Activated CD8-positive, alpha-beta memory T cell treated with anti-CD3 and anti-CD28 coated beads for 24 hours (primary cell): ENCODE results near the gene SNED1.
A peak's percentile ranks its signal among the peaks of the same experiment; 100 is the strongest.

Experiments
- DNase-seq: peaks from one replicate; pipeline ENCODE4 v3.0.0-alpha.2; 2020

SNED1 gene

DNA sequence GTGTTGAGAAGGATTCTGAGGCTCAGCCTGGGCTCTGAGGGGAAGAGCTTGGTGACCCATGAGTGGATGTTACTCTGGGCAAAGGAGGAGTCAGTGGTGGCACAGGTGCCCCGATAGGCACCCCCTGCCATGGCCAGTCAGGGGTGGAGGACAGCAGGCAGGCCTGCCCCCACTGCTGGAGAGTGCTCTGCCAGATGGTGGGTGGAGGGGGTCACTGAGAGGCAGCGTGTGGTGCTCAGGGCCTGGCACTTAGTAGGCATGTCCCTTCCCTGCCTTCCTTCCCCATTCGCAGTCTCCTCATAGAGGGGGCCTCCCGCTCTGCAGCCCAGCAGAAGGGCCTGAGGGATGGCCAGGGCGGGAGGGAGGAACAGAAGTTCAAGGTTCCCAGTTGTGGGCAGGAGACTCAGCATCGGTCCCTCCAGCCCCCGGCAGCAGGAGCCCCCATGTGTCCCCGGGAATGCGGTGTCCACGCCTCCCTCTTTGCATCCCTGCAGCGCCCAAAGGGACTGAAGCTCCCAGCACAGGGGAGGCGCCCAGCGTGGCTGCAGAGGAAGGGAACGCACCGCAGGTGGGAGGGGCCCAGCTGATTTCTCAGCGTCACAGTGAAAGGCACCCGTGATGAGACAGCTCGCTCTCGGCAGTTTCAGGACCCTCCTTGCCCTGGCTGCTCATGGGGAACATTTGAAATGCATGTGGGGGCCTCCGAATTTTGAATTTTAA, 5.7 kb upstream of the SNED1 start:
- DNase-seq, result no peak

DNA sequence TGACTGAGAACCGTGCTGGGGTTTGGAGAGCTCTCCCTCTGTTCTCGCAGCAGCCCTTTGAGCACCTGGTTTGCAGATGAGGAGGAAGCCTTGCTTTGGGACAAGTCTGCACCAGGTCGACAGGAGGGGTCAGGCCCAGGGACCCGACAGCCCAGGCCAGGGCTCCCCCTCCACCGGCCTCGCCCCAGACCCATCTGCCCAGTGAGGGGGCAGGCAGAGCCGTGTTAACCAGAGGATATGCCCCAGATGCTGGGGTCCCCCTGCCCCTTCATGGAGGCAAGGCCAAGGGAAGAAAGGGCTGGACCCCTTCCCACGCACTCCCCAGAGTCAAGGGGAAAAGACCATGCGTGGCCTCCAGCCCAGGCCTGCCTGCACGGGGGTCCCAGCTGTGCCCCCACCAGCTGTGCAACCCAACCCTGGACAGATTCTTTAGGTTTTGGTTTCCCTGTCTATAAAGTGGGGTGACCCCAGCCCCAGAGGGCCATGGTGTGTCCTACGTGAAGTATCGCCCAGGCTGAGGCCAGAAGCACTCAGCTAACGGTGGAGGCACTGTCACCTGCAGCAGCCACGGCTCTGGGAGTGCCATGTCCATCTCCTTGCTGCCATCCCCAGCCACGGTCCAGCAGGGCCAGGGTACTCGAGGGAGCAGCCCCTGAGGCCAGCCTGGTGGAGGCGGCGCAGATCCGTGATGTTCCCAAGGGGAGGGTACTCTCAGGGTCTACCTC, 4.8 kb upstream of the SNED1 start:
- no peak for DNase-seq

DNA sequence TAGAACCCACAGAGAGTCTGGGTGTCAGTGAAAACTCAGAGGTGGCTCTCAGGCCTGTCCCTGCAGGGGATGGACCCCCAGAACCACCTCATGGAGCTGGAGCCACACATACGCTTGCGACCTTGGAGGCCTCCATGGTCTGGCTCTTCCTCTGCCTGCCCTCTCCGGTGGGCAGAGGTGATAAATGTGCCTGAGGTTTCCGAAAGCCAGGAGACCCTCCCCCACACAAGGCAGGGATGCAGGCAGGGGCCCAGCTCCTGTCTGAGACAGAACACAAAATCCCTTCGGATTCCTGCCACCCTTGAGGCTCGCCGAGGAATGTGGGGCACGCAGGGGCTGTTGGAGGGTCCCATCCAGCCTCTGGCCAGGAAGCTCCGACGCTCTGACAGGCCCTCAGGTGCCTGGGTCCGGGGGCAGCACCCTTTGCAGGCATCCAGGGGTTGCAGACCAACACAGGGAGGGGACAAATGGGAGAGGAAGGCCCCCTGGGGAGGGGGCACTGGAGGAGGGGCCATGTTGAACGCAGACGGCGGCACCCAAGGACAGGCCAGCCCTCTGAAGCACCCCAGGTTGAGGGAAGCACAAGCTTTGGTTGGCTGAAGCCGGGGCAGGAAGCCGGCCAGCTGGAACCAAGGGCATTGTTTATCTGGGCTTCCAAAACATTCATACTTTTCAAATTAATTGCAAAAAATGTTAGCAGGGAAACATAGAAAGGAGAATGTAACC, 4.1 kb upstream of the SNED1 start:
- DNase-seq, result no peak

DNA sequence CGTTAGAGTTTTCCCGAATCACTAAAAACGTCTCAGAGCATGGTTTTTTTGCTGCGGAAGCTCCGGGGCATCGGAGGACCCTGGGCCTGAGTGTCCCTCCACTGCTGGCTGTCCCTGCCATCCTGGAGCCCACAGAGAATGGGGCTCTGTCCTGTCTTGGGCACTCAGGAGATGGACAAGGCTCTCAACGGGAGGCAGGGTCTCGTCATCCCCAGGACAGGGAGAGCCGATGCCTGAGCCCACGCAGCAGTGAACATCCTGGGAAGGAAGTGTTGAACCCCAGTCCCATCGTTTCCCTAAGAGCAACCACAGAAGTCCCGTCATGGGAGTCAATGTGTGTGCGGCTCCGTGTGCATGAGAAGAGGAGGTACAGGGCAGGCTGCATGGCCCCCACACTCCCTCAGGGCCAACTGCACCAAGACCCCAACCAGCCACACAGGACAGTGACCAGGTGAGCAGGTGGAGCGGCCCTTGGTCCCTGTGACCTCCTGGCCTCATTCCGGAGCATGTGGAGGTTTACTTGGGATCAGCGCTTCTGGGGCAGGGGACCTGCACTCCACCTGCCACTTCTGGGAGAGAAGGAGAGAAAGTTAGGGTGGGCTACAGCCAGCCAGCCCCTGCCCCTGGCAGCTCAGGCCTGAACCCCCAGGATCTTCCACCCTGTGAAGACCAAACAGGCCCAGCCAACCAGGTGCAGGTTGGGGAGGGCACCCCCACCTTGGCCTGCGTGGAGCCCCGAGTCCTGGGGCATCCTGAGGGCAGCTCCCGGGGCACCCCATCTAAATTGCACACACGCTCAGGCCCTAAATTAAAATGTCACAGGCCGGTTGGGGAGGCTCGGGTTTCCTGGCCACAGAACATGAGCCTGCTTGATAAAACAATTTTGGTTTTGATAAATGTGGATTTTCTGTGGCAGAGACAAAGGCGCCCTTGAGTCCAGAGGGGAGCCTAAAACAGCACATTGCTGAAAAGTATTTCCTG, 3.1 kb upstream of the SNED1 start:
- no peak for DNase-seq

DNA sequence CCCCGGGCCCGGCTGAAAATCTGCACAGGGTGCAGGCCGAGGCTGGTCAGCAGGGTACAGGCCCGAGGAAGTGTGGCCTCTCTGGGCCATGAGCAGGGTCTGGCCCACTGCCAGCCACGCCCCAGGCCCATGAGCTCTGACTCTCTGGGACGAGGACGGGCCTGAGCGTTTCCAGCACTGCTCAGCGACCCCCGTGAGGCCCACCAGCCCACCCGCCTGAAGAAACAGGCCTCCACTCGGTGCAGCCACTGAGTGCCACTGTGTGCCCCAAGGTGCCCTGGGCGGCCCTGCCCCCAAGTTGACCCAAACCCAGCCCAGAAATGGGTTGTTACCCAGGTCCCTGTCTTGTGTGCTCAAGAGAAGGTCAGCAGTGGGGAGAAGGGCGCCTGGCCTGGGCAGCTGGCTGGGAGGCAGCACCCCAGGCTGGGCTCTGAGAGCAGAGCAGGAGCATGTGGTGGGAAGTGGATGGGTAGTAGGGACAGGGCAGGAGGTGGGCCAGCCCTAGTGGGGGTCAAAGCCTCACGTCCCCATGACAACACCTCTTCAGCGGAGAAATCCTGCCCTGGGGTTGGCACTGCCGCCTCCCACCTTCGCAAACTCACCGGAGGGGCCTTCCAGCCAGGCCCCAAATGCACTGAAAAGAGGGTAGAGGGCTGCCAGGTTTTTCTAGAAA, 2.1 kb upstream of the SNED1 start:
- no peak for DNase-seq

DNA sequence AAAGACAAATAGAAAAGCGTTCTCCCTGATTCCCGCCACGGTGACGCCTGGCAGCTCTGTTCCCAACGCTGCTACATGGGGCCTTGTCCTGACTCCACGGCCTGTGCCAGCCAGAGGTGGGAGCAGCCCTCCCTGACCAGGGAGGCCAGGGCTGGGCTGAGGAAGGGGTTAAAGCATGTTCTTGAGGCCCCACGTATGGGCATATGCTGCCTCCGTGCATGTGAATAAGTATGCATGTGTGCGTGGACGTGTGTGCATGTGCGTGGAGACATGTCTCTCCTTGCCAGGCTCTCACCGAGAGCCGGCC, 1.6 kb upstream of the SNED1 start:
- no peak for DNase-seq

DNA sequence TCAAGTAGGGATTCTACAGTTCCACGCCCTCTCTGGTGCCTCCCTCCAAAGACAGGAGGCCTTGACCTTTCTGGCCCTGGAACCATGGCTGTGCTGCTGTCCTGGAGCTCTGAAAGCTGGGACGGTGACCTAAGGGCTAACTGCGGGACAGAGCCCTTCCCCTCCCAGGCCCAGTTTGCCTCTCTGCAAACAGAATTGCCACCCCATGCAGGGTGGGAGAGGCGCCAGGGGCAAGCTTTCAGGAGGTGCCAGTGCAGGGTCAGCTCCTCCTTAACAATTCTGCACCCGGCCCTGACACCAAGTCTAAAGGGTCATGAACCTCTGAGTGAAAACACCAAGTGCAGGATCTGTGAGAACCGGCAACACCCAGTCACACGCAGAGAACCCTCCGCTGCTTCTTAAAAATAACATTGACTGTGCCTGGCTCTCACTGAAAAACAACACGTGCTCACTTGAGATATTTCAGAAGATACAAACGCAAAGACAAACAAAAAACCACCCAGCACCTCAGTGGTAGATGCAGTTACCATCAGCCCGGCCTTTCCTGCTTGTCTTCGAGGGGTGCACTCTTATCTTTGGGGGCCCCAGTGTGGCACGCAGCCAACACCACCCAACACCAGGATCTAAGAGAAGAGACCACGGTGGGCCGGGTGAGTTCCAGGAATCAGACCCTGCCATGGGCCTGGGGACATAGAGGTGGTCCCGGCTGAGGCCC, 1.1 kb upstream of the SNED1 start:
- DNase-seq, result no peak

DNA sequence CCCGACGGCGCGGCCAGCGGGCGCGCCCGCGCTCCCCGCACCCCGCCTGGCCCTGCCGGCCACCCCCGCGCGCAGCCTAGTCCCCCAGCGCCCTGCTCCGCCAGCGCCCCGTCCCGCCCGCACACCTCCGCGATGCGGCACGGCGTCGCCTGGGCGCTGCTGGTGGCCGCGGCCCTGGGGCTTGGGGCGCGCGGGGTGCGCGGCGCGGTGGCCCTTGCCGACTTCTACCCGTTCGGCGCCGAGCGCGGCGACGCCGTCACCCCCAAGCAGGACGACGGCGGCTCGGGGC, 232 bp downstream of the SNED1 start:
- DNase-seq, result peak; percentile 63

DNA sequence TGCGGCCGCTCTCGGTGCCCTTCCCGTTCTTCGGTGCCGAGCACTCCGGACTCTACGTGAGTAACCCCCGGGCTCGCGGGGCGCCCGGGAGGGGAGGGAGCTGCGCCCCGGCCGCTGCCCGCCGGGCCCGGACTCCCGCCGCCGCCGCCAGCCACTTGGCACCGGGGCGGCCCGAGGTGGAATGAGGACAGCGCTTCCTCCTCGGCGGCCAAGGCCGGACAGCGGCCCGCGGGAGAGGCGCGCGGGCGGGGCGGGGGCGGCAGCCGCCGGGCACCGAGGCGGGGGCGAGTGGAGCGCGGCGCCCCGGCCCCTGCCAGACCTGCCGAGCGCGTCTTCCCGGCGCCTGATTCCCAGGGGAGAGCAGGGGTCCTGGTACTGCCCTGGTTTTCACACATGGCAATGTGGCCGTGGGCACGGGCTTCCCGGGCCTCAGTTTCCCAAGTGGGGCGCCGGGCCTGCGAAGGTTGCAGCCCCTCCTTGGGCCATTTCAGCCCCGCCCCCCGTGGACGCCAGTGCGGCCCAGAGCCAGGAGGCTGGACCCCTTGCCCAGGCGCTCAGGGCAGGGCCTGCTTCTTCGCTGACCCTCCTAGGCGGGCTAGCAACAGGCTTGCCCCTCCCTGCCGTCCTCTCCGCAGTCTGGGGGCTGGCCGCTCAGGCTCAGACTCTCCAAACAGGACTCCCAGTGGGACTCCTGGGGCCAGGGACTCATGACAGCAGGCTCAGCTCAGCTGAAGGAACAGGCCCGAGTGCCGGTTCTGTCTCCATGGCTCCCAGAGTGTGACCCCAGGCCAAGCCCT, 775 bp downstream of the SNED1 start:
- peak; percentile 57 for DNase-seq

DNA sequence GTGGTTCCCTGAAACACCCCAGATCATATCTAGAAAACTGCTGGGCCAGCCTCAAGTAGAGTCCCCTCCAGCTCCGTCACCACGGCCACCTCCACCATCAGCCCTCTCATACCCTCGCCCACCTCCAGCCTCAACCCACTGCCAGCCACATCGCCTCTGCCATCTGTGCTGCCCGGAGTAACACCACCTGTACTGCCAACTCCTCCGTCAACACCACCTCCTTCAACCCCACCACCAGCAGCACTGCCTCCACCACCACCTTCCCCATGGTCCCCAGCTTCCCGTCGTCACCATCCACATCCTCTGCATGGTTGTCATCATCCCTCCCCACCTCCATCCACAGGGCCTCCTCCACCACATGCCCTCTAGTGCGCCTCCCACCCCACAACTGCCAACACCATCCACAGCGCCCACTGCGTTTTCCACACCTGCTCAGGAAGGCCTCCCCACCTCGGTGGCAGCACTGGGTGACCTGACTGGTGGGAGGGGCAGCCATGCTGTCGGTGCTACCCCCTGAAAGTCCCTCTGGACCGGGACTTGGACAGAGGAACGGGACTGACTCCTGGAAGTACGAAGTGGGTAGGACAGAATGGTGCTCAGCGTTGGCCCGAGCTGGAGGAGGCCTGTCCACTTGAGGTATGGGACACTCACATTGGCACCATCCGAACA, 1.6 kb downstream of the SNED1 start:
- DNase-seq, result peak; percentile 54

DNA sequence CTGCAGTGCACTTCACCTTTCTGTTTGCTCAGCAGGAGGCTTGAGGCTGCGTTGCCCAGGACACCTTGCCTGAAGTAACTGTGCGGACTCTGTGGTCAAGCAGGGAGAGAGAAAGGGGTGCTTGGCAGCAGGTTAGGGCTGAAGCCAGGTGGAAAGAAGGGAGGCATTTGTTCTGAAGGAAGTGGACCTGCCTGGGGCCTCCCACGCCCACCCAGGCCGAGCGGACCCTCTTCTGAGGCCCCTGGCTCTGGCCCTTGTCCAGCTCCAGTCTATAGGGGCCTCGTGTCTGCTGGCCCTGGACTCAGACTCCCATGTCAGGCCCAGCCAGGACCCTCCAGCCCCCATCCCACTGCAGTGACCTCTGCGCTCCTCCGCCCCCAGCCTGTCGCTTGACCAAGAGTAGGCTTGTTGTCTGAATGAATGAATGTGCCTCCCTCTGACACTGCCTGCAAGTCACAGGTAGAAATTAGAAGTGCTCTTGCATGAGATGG, 2.5 kb downstream of the SNED1 start:
- peak; percentile 42 for DNase-seq

DNA sequence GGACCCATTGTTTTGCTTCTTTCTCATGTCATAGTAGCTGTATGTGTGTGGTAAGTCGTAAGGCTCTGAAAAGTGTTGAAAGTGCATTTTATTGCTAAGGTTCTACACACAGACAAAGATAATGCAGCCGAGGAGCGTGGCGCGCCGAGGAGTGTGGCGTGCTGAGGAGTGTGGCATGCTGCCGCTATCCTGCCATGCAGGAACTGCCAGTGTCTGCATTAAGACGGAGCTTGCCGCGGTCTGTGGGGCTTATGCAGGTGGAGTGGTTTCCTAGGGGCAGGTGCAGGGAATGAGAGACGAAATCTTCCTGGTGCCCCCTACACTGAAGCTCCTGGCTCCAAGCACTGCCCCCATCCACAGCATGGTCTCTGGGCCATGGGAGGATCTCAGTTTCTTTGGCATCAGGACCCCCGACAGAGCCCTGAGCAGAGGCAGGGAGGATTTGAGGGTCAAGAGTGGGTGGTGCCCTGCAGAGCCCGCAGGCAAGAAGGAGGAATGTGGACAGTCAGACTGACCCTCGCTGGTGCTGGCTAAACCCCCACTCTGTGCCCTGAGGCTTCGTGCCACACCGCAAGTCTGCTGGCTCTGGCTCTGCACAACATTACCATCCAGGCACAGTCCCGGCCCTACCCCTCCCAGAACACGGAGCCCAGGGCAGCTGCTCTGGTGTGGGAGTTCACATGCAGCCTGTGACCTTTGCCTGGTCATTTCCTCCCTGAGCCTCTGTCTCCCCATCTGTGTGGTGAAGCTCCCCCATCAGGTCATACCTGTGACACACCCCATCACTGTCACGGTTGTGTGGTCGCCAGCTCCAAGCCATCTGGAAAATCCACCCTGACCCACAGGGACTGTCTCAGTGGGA, 3.2 kb downstream of the SNED1 start:
- peak; percentile 55 for DNase-seq

DNA sequence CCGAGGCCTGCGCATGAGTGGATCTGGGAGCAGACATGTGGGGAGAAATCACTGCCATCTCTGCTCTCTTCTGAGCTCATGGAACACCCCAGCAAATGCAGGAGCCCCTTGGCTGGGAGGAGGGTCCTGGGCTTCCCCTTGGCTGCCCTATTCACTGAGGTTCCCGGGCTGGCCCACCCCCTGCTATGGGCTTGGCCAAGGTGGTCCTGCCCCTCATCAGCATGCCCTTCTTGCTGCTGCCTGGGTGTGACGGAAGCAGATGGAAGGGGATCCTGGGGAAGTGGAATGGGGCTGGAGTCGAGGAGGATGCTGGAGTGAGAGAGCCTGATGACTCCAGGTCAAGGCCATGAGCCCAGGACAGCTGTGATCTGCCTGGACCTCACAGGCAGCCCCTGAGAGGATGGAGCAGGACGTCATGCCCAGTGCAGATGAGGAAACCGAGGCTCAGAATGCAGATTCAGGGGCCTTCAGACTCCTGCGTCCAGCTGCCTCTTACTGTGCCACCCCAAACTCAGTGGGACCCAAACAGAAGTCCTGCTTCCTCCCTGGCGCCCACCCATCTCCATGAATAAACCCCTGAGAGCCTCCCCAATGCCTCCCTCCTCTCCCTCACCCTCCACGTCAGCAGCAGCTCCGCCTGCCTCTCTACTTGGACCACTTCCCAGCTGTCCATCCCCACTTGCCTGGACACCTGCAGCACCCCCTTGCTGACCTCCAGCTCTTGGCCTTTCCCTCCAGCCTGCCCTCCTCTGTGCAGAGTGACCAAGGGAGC, 4.0 kb downstream of the SNED1 start:
- DNase-seq, result peak; percentile 46

DNA sequence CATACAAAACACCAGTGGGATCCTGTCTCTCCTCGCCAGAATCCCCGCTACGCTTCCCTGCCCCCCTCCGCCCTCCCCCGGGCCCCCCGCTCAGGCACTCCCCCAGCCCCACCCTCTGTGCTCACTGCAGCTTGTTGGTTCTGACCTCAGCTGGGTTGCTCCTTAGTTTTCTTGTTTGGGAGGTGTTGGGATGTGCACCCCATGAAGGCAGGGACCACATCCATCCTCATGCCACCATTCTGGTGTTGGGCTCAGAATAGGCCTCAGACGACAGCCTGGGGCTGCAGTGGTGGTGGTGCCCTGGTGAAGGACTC, 4.6 kb downstream of the SNED1 start:
- no peak for DNase-seq

DNA sequence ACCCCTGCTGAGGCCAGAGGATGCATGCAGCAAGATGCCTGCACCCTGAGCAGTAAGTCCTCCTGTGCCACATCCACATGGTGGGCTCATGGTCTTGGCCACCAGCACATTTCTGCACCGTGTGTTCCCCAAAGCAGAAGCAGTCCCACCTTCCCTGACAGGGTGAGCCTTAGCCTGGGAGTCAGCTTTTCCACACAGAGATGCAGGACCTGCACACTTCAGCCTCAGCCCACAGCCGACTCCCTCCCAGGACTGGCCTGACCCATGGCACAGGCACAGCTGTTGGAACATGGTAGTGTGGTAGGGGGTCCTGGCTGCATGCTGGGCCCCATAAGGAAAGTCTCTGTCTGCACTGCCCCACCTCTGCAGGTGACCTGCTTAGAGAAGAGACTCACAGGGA, 5.0 kb downstream of the SNED1 start:
- peak; percentile 41 for DNase-seq

DNA sequence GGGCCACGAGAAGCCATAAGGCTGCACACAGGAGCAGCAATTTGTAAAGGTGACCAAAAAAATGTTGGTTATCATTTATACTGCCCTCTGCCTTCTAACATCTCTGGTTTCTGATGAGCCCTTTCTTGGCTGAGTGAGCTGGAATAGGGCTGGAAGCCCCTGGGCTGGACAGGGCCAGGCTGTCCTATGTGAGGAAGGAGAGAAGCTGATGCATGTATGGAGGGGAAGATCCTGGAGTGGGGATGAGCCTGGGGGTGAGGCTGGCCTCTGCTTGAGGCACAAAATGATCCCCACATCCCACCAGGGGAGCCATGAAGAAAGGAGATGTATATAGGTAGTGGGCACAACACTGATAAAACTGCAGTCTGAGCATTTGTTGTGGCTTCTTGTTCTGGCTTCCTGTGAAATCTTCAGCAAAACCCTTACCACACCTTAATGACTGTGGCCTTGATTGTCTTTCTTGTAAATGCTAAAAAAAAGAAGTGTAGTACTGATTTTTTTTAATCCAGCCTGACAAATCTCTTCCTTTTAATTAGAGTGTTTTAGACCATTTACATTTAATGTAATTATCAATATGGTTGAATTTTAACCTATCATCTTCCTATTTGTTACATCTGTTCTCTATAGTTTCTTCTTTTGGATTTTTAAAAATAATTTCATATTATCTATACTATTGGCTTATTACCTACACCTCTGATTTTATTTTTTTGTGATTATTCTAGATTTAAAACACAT, 5.6 kb downstream of the SNED1 start:
- DNase-seq, result peak; percentile 41

DNA sequence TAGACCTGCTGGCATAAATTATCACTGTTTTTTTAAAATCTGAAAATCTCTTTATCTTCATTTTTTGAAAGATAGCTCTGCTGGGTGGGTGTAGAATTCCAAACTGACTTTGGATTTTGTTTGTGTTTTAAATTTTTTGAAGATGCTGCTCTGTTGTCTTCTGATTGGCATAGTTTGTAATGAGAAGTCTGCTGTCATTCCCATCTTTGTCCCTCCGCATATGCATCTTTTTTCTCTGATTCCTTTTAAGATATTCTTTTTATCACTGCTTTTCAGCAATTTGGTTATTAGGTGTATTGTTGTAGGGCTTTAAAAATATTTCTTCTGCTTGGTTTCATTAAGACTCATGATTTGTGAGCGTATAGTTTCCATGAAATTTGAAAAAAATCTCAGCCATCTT, 7.2 kb downstream of the SNED1 start:
- DNase-seq, result no peak

DNA sequence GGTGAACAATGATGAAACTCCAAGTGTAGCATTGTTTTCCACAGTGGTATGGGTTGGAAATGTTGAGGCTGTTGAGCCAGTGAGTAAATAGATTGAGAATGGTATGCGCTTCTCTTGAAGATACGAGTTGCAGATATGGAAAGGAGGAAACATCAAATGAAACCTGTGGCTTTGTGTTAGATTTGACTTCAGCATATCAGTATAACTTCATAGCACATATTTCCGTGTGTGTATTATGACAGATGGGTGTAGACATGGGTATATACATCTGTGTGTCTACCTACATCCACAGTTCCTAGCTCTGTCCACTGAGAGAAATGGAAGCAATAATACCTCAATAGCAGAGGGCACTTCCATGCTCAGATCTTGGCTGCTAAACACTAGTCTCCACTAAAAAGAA, 8.0 kb downstream of the SNED1 start:
- no peak for DNase-seq
